OCI-LY1 (cell line): ENCODE data around the gene TANC1.

Experiments
- H2AFZ ChIP-seq: fragments of 200-600 bp; sonication (generic), shearing (Covaris generic); 2 replicates; pipeline ENCODE4 v1.6.0; 2014; ENCODE audit warnings: antibody characterized with exemption, mild to moderate bottlenecking, low read length
- H3F3A ChIP-seq: fragments of 200-600 bp; sonication (generic), shearing (Covaris generic); 2 replicates; pipeline ENCODE4 v1.6.0; 2014; ENCODE audit warnings: mild to moderate bottlenecking, antibody characterized with exemption, low read length, moderate library complexity; ENCODE audit not compliant: insufficient read depth
- H3K27ac ChIP-seq: fragments of 200-600 bp; sonication (generic); 2 replicates; pipeline ENCODE4 v1.5.1; 2014; ENCODE audit warnings: low read length, mixed run types, mild to moderate bottlenecking, low read depth; ENCODE audit not compliant: poor library complexity, severe bottlenecking
- H3K27me3 ChIP-seq: fragments of 200-600 bp; sonication (generic); 2 replicates; pipeline ENCODE4 v1.6.0; 2014; ENCODE audit warnings: antibody characterized with exemption, mild to moderate bottlenecking, low read length, moderate library complexity; ENCODE audit not compliant: insufficient read depth
- H3K36me3 ChIP-seq: fragments of 200-600 bp; sonication (generic); 2 replicates; pipeline ENCODE4 v1.6.1; 2014; ENCODE audit warnings: mild to moderate bottlenecking, antibody characterized with exemption, low read length, moderate library complexity, mixed read lengths; ENCODE audit not compliant: insufficient read depth
- H3K4me1 ChIP-seq: fragments of 200-600 bp; sonication (generic); 2 replicates; pipeline ENCODE4 v1.5.1; 2014; ENCODE audit warnings: mild to moderate bottlenecking, low read length, moderate library complexity; ENCODE audit not compliant: insufficient read depth, severe bottlenecking
- H3K4me2 ChIP-seq: fragments of 200-600 bp; sonication (generic), shearing (Covaris generic); 2 replicates; pipeline ENCODE4 v1.6.1; 2014; ENCODE audit warnings: low read length
- H3K4me3 ChIP-seq: fragments of 200-600 bp; sonication (generic); 2 replicates; pipeline ENCODE4 v1.5.1; 2014; ENCODE audit warnings: low read length, low read depth, mild to moderate bottlenecking, mixed read lengths; ENCODE audit not compliant: poor library complexity, severe bottlenecking
- H3K79me2 ChIP-seq: fragments of 200-600 bp; shearing (Covaris generic); 2 replicates; pipeline ENCODE4 v1.6.1; 2016; ENCODE audit warnings: mixed run types, low read length, mixed read lengths; ENCODE audit not compliant: insufficient read depth
- H3K9ac ChIP-seq: fragments of 200-600 bp; sonication (generic), shearing (Covaris generic); 2 replicates; pipeline ENCODE4 v1.6.1; 2014; ENCODE audit warnings: mild to moderate bottlenecking, low read length, mixed read lengths
- H3K9me2 ChIP-seq: fragments of 200-600 bp; sonication (generic), shearing (Covaris generic); 2 replicates; pipeline ENCODE4 v1.6.1; 2014; ENCODE audit warnings: low read depth, mild to moderate bottlenecking, low read length, mixed read lengths
- H3K9me3 ChIP-seq: fragments of 200-600 bp; shearing (Covaris generic); 2 replicates; pipeline ENCODE4 v1.6.1; 2014; ENCODE audit warnings: low read length, mixed read lengths
- H4K20me1 ChIP-seq: fragments of 200-600 bp; sonication (generic), shearing (Covaris generic); 2 replicates; pipeline ENCODE4 v1.6.0; 2016; ENCODE audit warnings: mild to moderate bottlenecking, low read length; ENCODE audit not compliant: insufficient read depth
- EZH2 ChIP-seq: fragments of 200-600 bp; sonication (generic), shearing (Covaris generic); IDR thresholded peaks from 2 replicates; pipeline ENCODE4 v1.8.0; 2017; ENCODE audit warnings: borderline replicate concordance, mixed run types, mild to moderate bottlenecking, antibody characterized with exemption, low read length, moderate library complexity, mixed read lengths
- TF ChIP-seq, protein P1 (sequence below): fragments of 200-600 bp; sonication (generic), shearing (Covaris generic); IDR thresholded peaks from 2 replicates; pipeline ENCODE4 v1.5.1; 2017; ENCODE audit warnings: mild to moderate bottlenecking, antibody characterized with exemption, low read length, moderate library complexity, mixed read lengths

The TANC1 gene

DNA sequence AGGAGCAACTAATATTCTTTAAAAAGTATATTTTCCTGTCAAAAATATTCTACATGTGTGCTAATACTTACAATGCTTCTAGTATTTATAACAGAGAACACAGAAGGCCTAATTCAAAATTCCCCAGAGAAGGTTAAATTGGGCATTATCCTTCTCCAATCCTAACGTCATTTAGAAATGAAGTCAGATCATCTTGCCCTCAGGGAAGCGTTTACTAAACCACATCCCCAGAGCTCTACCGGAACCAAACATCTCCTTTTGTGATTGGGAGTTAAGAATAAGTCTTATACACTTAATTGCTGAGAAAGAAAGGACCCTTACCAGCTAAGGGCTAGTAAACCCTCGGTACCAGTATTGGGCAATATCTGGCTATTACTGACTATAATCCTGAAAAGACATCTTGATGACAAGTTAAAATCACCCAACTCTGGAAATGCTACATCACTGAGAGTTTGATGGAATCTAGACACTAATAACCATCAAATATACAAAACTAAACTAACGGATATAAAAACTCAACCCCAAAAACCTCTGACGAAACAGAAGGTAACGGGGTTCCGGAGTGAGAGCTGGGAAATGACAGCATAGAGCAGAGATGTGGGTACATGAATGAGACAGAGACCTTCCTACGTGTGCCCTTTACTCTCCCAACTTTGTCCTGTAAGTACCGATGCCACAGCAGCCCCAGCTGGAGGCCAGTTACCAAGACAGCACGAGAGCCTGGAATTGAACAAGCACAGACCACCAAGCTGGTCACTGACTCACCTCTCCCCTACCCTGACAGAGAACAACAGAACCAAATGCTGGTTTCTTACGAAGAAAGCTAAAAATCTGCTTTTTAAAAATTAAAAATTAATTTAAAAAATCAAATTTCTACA, 283.1 kb downstream of the TANC1 start:
- Histone ChIP-seq H3K9me3 (peaks cover 7% of the 10 kb centered on the region), H3K36me3 (peaks cover 37% of the 10 kb centered on the region), H3K27me3 (no peaks in the 10 kb centered on the region), H3K79me2 (no peaks in the 10 kb centered on the region), H3K27ac (no peak overlapping the region), H2AFZ (no peak overlapping the region), H3K4me1 (peaks cover 23% of the 10 kb centered on the region), H3F3A (no peaks in the 10 kb centered on the region), H4K20me1 (no peaks in the 10 kb centered on the region), H3K4me2 (no peak overlapping the region), H3K9me2 (no peaks in the 10 kb centered on the region), H3K9ac (no peak overlapping the region), H3K4me3 (no peak overlapping the region)
- TF ChIP-seq EZH2 = no peak
- TF ChIP-seq, protein P1, sequence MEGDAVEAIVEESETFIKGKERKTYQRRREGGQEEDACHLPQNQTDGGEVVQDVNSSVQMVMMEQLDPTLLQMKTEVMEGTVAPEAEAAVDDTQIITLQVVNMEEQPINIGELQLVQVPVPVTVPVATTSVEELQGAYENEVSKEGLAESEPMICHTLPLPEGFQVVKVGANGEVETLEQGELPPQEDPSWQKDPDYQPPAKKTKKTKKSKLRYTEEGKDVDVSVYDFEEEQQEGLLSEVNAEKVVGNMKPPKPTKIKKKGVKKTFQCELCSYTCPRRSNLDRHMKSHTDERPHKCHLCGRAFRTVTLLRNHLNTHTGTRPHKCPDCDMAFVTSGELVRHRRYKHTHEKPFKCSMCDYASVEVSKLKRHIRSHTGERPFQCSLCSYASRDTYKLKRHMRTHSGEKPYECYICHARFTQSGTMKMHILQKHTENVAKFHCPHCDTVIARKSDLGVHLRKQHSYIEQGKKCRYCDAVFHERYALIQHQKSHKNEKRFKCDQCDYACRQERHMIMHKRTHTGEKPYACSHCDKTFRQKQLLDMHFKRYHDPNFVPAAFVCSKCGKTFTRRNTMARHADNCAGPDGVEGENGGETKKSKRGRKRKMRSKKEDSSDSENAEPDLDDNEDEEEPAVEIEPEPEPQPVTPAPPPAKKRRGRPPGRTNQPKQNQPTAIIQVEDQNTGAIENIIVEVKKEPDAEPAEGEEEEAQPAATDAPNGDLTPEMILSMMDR = no peak

DNA sequence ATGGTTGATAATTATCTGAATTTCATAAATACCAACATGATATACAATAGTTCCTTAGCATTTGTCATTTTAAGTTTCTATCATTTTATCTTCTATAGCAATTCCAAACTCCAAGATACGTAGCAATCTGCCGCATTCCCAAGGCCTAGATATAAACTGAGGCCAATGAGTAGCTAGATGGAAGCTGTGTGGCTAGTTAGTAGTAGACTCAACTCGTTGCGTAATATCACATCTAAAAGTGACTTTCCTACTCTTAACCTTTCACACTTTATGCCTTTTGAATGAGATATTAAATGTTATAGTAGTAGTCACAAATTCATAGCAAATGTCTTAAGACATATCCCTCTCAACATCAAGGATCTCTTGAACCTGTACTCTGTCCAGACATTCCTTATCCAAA, 284.5 kb downstream of the TANC1 start:
- peaks cover 23% of the 10 kb centered on the region for H3K4me1 ChIP-seq
- no peak overlapping the region for H3K4me3 ChIP-seq
- H3K79me2 ChIP-seq = no peaks in the 10 kb centered on the region
- H3K9me2 ChIP-seq = no peaks in the 10 kb centered on the region
- H3K9me3 ChIP-seq = no peaks in the 10 kb centered on the region
- no peaks in the 10 kb centered on the region for H3F3A ChIP-seq
- TF ChIP-seq EZH2 = no peak
- H2AFZ ChIP-seq = no peak overlapping the region
- no peak overlapping the region for H3K4me2 ChIP-seq
- no peaks in the 10 kb centered on the region for H3K27me3 ChIP-seq
- peaks cover 25% of the 10 kb centered on the region for H3K36me3 ChIP-seq
- no peaks in the 10 kb centered on the region for H4K20me1 ChIP-seq
- H3K9ac ChIP-seq = no peak overlapping the region
- H3K27ac ChIP-seq = no peak overlapping the region

DNA sequence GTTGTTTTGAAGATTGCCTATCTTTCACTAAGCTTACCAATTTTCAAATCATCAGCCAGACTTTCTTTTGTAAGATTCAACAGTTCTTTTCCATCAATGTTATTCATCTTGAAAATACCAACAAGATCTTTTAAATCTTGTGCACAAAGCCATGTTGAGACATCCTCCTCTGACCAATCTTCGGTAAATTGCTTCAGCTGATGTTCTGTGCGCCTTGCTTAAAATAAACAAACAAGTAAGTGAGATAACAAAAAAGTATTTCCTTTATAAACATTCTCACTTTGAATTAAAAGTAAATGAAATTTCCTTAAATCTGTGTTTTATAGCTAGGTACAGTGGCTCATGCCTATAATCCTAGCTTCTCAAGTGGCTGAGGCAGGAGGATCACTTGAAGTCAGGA, 287.7 kb downstream of the TANC1 start:
- Histone ChIP-seq H3K27me3 (no peaks in the 10 kb centered on the region), H3K9me3 (no peaks in the 10 kb centered on the region), H3K79me2 (no peaks in the 10 kb centered on the region), H3F3A (no peaks in the 10 kb centered on the region), H3K4me2 (no peak overlapping the region), H3K9me2 (no peaks in the 10 kb centered on the region), H3K4me3 (no peak overlapping the region), H3K9ac (no peak overlapping the region), H4K20me1 (no peaks in the 10 kb centered on the region), H3K27ac (no peak overlapping the region), H2AFZ (no peak overlapping the region), H3K36me3 (peaks cover 23% of the 10 kb centered on the region), H3K4me1 (peaks cover 7% of the 10 kb centered on the region)
- TF ChIP-seq EZH2 = no peak
- TF ChIP-seq, protein P1 = no peak
